Measurements from ENCODE around the gene FBXO42. TPM values are rescaled to one million over a fixed set of nuclear protein-coding genes. Genes with fewer than 3 reads are reported as not detected.

FBXO42 gene
- total and polyA plus RNA-seq, 2 of the 13 experiments (the other 11 are each of a cell fraction or from before 2014, with no cell fraction given) = 7.6 to 17.5 TPM

GRCh38 chr1:16351994-16352841 lies at the start of gene FBXO42 (continued):
- peak; percentile 73 for TF ChIP-seq ZNF142 (CRISPR knock-in tag; IDR thresholded peaks at IDR 0.05)
- peak; percentile 80; the same call in 1 of the 2 replicates for TF ChIP-seq IRX3 (CRISPR knock-in tag; IDR thresholded peaks at IDR 0.05; ENCODE audit: borderline replicate concordance, low read depth)
- TF ChIP-seq PHF5A (CRISPR knock-in tag; IDR thresholded peaks at IDR 0.05; ENCODE audit: low read depth, unreplicated experiment) = peak; percentile 88
- peak; percentile 55 for TF ChIP-seq ZBTB7B (CRISPR knock-in tag; IDR thresholded peaks at IDR 0.05)
- TF ChIP-seq GMEB2 (CRISPR knock-in tag; IDR thresholded peaks at IDR 0.05; ENCODE audit: low read depth) = peak; percentile 65; the same call in 1 of the 2 replicates
- TF ChIP-seq ETV5 (CRISPR knock-in tag; IDR thresholded peaks at IDR 0.05; ENCODE audit: borderline replicate concordance) = 0 out of 2 replicates have a peak, but pooled peaks have one; percentile 8
- no peak for TF ChIP-seq ZNF740 (CRISPR knock-in tag; IDR thresholded peaks at IDR 0.05)
- no peak; the same call in 1 of the 2 replicates for TF ChIP-seq ZNF878 (CRISPR knock-in tag; IDR thresholded peaks at IDR 0.05)
- TF ChIP-seq CBFB (CRISPR knock-in tag; IDR thresholded peaks at IDR 0.05) = 0 out of 2 replicates have a peak, but pooled peaks have one; percentile 22
- peak; percentile 87; the same call in 1 of the 2 replicates for TF ChIP-seq ARID2 (CRISPR knock-in tag; IDR thresholded peaks at IDR 0.05; ENCODE audit: borderline replicate concordance)
- TF ChIP-seq CSRNP2 (CRISPR knock-in tag; conservative IDR thresholded peaks at IDR 0.05; ENCODE audit: low read depth) = no peak
- peak; percentile 83 for TF ChIP-seq ZNF451 (CRISPR knock-in tag; IDR thresholded peaks at IDR 0.05)
- no peak for TF ChIP-seq ZFP36L2 (CRISPR knock-in tag; IDR thresholded peaks at IDR 0.05)
- TF ChIP-seq POLR2A (IDR thresholded peaks at IDR 0.05; ENCODE audit: insufficient read depth in 1 of 2, low read depth in 2 of 2, low read length in 2 of 2) = peak; percentile 76 to 95
- no peak for TF ChIP-seq PBX2 (CRISPR knock-in tag; IDR thresholded peaks at IDR 0.05)
- TF ChIP-seq SALL1 (CRISPR knock-in tag; IDR thresholded peaks at IDR 0.05) = peak; percentile 82
- TF ChIP-seq YY1 (IDR thresholded peaks at IDR 0.05; ENCODE audit: insufficient read depth, insufficient replicate concordance, low read depth, low read length) = peak; percentile 93
- TF ChIP-seq SP1 (IDR thresholded peaks at IDR 0.05) = no peak
- no peak for TF ChIP-seq SP1 (CRISPR knock-in tag; IDR thresholded peaks at IDR 0.05)
